SK-N-DZ (cell line): ENCODE measurements around the gene VPS50.
"Not testable (repeated sequence)": the region's sequence is repeated elsewhere in the genome, so short reads cannot be mapped to it uniquely, and the experiment has no call there.

ENCODE experiments used
- DNase-seq: peaks from one replicate; pipeline ENCODE4 v3.0.0-alpha.2; 2015; ENCODE audit warnings: low spot score

The VPS50 gene

DNA sequence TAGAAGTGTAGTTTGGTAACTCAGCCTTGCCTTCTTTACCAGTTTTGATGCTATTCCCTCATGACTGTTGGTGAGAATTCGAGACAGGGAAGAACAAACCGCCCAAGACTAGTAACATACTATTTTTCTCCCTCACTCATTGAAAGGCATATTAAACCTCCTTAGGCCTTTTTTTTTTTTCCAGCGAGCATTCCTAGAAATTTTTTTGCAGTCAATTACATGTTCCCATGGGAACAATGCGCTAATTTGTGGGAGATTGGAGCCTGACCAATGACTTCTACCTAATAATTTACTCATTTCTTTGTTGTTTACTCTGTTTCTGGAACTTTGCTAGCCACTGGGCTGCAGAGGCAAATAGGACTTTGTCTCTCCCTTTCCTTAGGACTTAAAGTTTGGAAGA is 6.0 kb downstream of the VPS50 start:
- DNase-seq, result no peak

- DNase-seq, result no peak
Measured at GRCh38 chr7:93238748-93239147, 6.6 kb downstream of the VPS50 start.

GRCh38 chr7:93239824-93240223 is 7.7 kb downstream of the VPS50 start:
- no peak for DNase-seq

DNA sequence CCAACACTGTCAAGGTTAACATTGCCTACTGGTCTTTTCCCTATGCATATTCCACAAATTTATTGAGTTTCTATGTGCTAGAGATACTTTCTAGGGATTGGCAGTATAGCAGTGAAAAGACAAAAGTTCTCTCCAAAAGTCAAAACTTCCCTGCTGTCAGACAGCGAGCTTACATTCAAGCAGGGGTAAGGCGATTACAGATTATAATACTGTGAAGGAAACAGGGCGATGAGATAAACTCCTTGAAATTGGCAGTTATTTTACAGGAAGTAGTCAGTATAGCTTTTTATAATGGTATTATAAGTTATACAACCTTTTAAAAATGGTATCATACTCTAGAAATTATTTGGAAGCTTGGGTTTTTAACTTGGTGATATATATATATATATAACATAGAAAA is 9.9 kb downstream of the VPS50 start:
- DNase-seq, result no peak

GRCh38 chr7:93245525-93246432 is 13.6 kb downstream of the VPS50 start:
- DNase-seq, result peak; percentile 22

- no peak for DNase-seq
Measured at GRCh38 chr7:93249491-93250148, 17.5 kb downstream of the VPS50 start.

DNA sequence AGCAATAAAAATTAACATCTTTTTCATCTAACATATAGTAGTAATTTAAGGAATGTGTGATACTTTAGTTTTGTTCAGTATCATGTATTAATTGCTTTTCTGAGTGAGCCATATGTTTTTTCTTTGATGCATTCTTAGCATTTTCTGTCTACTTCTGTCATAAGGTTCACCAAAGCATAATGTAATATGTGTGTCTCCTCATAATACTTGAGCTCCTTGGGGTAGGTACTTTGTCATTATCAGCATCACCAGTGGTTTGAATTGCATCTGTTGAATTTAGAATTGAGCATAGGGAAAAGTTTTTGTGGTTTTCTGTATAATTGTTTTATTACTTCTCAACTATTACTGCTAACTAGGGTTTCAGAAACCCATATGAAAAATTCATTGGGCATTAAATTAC is 26.5 kb downstream of the VPS50 start:
- DNase-seq, result no peak

DNA sequence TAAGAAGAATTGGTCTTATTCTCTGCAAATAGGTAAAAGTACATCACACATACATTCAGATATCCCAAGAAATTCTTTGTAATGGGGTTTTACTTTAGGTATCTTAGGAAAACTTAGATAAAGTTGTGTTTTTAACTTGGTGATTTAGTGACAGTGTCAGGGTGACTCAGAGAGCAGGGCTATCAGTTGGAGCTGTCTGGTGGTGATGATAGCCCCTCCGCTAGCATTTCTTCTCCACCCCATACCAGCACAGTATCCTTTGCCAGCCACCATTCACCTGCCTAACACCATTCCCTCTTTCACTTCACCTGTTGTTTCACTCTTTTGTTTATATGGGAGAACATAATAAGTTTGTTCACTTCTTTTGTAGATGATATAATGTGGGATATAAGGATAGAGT is 30.4 kb downstream of the VPS50 start:
- DNase-seq, result no peak

- no peak for DNase-seq
Measured at GRCh38 chr7:93265220-93265619, 33.1 kb downstream of the VPS50 start.

DNA sequence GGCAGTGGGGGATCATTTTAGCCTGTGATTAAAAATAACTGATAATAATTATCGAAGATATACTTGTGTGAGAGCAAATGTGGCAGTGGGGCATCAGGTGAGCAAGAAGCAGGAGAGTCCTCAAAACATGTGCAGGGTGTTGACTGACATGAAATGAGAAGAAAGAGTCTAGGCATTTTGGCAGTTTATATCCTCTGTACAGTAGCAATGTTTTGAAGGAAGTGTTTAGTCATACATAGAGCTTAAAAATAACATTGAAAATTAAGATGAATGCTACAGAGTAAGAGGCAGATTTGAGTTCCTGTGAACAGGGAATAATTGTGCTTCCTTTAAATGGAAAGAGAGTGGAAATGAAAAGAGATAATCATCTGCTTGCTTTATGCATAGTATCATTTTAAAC is 47.4 kb downstream of the VPS50 start:
- no peak for DNase-seq

DNA sequence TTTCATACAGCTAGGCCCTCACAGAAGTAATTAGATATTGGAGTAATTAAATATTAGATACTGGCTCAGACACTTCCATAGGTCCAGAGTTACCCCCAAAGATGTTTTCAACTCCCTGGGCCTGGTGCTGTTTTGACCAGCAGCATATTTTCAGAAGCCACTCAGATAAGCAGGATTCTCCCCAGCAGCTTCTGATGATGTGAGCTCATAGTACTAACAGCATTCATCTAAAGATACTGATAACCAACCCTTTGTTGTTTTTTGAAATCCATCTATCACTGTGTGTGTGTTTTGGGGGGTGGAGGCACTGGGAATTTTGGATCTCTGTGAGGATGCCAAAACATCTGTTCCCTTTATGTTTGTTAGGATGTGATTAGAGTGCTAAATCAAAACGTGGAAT is 52.7 kb downstream of the VPS50 start:
- no peak for DNase-seq

GRCh38 chr7:93293229-93293628 is 61.1 kb downstream of the VPS50 start:
- no peak for DNase-seq

GRCh38 chr7:93298206-93298605 is 66.0 kb downstream of the VPS50 start:
- no peak for DNase-seq

GRCh38 chr7:93298671-93299070 is 66.5 kb downstream of the VPS50 start:
- DNase-seq, result no peak

DNA sequence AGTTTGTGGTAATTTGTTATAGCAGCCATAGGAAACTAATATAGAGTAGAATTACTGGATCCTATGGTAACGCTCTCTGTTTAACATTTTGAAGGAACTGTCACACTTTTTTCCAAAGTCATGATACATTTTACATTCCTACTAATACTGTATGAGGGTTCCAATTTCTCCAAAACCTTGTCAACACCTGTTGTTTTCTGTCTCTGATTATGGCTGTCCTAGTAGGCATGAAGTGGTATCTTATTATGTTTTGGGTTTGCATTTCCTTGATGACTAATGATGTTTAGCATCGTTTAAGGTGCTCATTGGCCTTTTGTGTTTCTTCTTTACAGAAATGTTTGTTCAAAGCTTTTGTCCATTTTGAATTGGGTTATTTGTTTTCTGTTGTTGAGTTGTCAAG is 69.6 kb downstream of the VPS50 start:
- DNase-seq, result no peak

- DNase-seq, result no peak
Measured at GRCh38 chr7:93307131-93307660, 75.0 kb downstream of the VPS50 start.

GRCh38 chr7:93307943-93308342 is 75.8 kb downstream of the VPS50 start:
- DNase-seq, result no peak

DNA sequence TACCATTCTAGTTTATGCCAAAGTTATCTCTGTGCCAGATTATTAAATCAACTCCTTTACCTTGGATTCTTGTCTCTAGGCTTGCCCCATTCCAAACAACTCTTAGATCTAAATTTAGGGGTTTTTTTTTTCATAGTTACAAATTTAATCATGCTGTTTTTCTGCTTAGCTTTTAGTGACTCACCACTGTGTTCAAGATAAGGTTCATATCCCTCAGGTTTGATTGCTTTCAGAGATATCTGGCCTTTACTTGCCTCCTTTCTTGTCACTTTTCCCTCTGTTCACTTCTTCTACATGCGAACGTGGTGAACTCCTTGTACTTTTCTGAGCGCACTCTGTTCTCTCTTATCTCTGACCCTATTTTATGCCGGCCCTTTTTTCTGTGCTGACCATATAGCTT is 78.2 kb downstream of the VPS50 start:
- DNase-seq, result no peak

- no peak for DNase-seq
Measured at GRCh38 chr7:93314449-93314848, 82.3 kb downstream of the VPS50 start.

- DNase-seq, result no peak
Measured at GRCh38 chr7:93315896-93316295, 83.7 kb downstream of the VPS50 start.

GRCh38 chr7:93316730-93317129 is 84.6 kb downstream of the VPS50 start:
- DNase-seq, result no peak

GRCh38 chr7:93320887-93321286 is 88.7 kb downstream of the VPS50 start:
- no peak for DNase-seq

DNA sequence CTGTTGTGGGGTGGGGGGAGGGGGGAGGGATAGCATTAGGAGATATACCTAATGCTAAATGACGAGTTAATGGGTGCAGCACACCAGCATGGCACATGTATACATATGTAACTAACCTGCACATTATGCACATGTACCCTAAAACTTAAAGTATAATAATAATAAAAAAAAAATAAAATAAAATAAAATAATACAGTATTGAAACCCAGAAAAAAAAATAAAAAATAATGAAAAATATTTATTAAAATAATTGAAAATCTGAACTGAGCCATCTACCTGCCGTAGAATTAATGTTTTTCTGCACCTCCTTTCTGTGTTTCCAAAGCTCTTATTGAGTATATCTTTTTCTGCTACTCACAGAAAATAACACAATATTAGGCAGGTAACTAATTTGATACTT is 94.1 kb downstream of the VPS50 start:
- not testable (repeated sequence) for DNase-seq
